Body of pancreas (tissue), 4 donors: ENCODE measurements around the gene LYSMD3.

ENCODE experiments used
- CTCF ChIP-seq, 7 experiments: fragments of 450-650 bp in 4 of 7; fragments of 200-600 bp in 3 of 7; sonication (generic) in 3 of 7; IDR thresholded peaks; one replicate each; pipeline ENCODE4 v1.5.1; 2016 to 2019; ENCODE audit warnings: antibody characterized with exemption in 7 of 7
- POLR2A ChIP-seq, 3 donors: fragments of 450-650 bp; IDR thresholded peaks; one replicate each; pipeline ENCODE4 v1.6.1; 2016; ENCODE audit warnings: antibody characterized with exemption in 3 of 3, mild to moderate bottlenecking in 2 of 3

- no peak for TF ChIP-seq CTCF (IDR thresholded peaks at IDR 0.05)
- no peak for TF ChIP-seq POLR2A (IDR thresholded peaks at IDR 0.05)
These were observed 33.7 kb upstream of the LYSMD3 start for GRCh38 chr5:90563108-90563507.
